SK-N-SH (cell line): Measurements from ENCODE around the gene ZNF791. TPM values are rescaled to one million over a fixed set of nuclear protein-coding genes. Genes with fewer than 3 reads are reported as not detected.

ENCODE experiments used
- CTCF ChIA-PET: fragments of 300-600, 350-600 bp; formaldehyde crosslinking; extraction: SDS; loops from one replicate; lab custom pipeline; 2021; lab: Yijun Ruan, JAX
- POLR2A ChIA-PET: fragments of 350-600 bp; sonication (Branson Sonifier 250); formaldehyde crosslinking; extraction: SDS; loops from one replicate; lab custom pipeline; 2020; ENCODE audit warnings: antibody characterized with exemption, inconsistent platforms; lab: Yijun Ruan, JAX
- DNase-seq: peaks from one replicate; pipeline ENCODE4 v3.0.0; 2012
- H2AFZ ChIP-seq: fragments of 200-600 bp; sonication (generic); 2 replicates; pipeline ENCODE4 v1.8.1; 2016; ENCODE audit warnings: antibody characterized with exemption, mild to moderate bottlenecking, low read depth
- H3F3A ChIP-seq: fragments of 200-600 bp; sonication (generic); replicated peaks from 2 replicates; pipeline ENCODE3; 2016; ENCODE audit warnings: antibody characterized with exemption, mild to moderate bottlenecking; ENCODE audit not compliant: insufficient read depth
- H3K27ac ChIP-seq, 2 experiments: fragments of 200-500 bp in 1 of 2; fragments of 200-600 bp in 1 of 2; sonication (Bioruptor generic) in 1 of 2; sonication (generic), shearing (Covaris generic) in 1 of 2; 2 replicates each; pipeline versions ENCODE4 v1.5.1 to v1.6.1; 2014 to 2016; ENCODE audit warnings: low read depth in 2 of 2, inconsistent platforms in 1 of 2, low read length in 1 of 2, mild to moderate bottlenecking in 1 of 2, mixed read lengths in 1 of 2
- H3K27me3 ChIP-seq: fragments of 200-600 bp; sonication (generic), shearing (Covaris generic); 2 replicates; pipeline ENCODE4 v1.6.1; 2016; ENCODE audit warnings: mixed run types; ENCODE audit not compliant: insufficient read depth
- H3K36me3 ChIP-seq, 2 experiments: fragments of 200-500 bp in 1 of 2; fragments of 200-600 bp in 1 of 2; sonication (Bioruptor generic) in 1 of 2; sonication (generic) in 1 of 2; replicated peaks in 1 of 2; 2 replicates each; pipeline versions ENCODE3 to v1.5.1; 2014 to 2016; ENCODE audit warnings: low read length in 1 of 2, mild to moderate bottlenecking in 1 of 2; ENCODE audit not compliant: insufficient read depth in 2 of 2, control insufficient read depth in 1 of 2
- H3K4me1 ChIP-seq, 2 experiments: fragments of 200-500 bp in 1 of 2; fragments of 200-600 bp in 1 of 2; sonication (Bioruptor generic) in 1 of 2; sonication (generic), shearing (Covaris generic) in 1 of 2; 2 replicates each; pipeline versions ENCODE4 v1.5.1 to v1.6.1; 2014 to 2016; ENCODE audit warnings: low read depth in 1 of 2, low read length in 1 of 2, mixed run types in 1 of 2; ENCODE audit not compliant: insufficient read depth in 2 of 2, control insufficient read depth in 1 of 2
- H3K4me2 ChIP-seq: fragments of 200-600 bp; sonication (generic), shearing (Covaris generic); 2 replicates; pipeline ENCODE4 v1.6.1; 2017; ENCODE audit warnings: mixed run types
- H3K4me3 ChIP-seq, 2 experiments: fragments of 200-500 bp in 1 of 2; fragments of 200-600 bp in 1 of 2; sonication (Bioruptor generic) in 1 of 2; sonication (generic), shearing (Covaris generic) in 1 of 2; 2 replicates each; pipeline versions ENCODE4 v1.5.1 to v1.8.1; 2014 to 2016; ENCODE audit warnings: low read depth in 2 of 2, inconsistent platforms in 1 of 2, low read length in 1 of 2, mild to moderate bottlenecking in 1 of 2, mixed read lengths in 1 of 2, moderate library complexity in 1 of 2
- H3K79me2 ChIP-seq: fragments of 200-600 bp; sonication (generic); 2 replicates; pipeline ENCODE4 v1.8.1; 2017; ENCODE audit warnings: mild to moderate bottlenecking; ENCODE audit not compliant: insufficient read depth
- H3K9ac ChIP-seq: fragments of 200-600 bp; sonication (generic); 2 replicates; pipeline ENCODE4 v1.6.1; 2017; ENCODE audit warnings: mixed run types
- H3K9me2 ChIP-seq: fragments of 200-600 bp; sonication (generic); 2 replicates; pipeline ENCODE4 v1.6.1; 2017; ENCODE audit warnings: mixed run types
- H3K9me3 ChIP-seq: fragments of 200-600 bp; sonication (generic); 2 replicates; pipeline ENCODE4 v1.6.1; 2017; ENCODE audit warnings: mixed run types, mild to moderate bottlenecking, moderate library complexity
- H4K20me1 ChIP-seq: fragments of 200-600 bp; sonication (generic); 2 replicates; pipeline ENCODE4 v1.6.1; 2017; ENCODE audit warnings: mild to moderate bottlenecking, mixed run types; ENCODE audit not compliant: insufficient read depth
- CHD2 ChIP-seq: fragments of 150-350 bp; IDR thresholded peaks from 2 replicates; pipeline ENCODE4 v1.6.1; 2018; ENCODE audit warnings: low read length; ENCODE audit not compliant: partially characterized antibody
- ELF1 ChIP-seq: IDR thresholded peaks from 2 replicates; pipeline ENCODE4 v1.4.0; 2012
- EP300 ChIP-seq, 2 experiments: IDR thresholded peaks; 2 replicates each; pipeline versions ENCODE4 v1.4.0 to v1.6.1; 2012; ENCODE audit warnings: borderline replicate concordance in 1 of 2, low read depth in 1 of 2, low read length in 1 of 2
- EZH2phosphoT487 ChIP-seq: fragments of 200-600 bp; sonication (generic); IDR thresholded peaks from 2 replicates; pipeline ENCODE4 v1.6.1; 2017; ENCODE audit warnings: low read depth, mixed run types, mild to moderate bottlenecking, antibody characterized with exemption, moderate library complexity, borderline replicate concordance
- FOSL2 ChIP-seq: IDR thresholded peaks from 2 replicates; pipeline ENCODE4 v1.4.0; 2012; ENCODE audit warnings: low read depth, mild to moderate bottlenecking, moderate library complexity, borderline replicate concordance
- FOXJ3 ChIP-seq: sonication (generic); formaldehyde crosslinking; IDR thresholded peaks from 2 replicates; pipeline ENCODE4 v1.5.1; 2020; ENCODE audit warnings: mild to moderate bottlenecking, missing genetic modification reagents
- FOXM1 ChIP-seq: IDR thresholded peaks from 2 replicates; pipeline ENCODE4 v1.4.0; 2012; ENCODE audit warnings: low read depth, mild to moderate bottlenecking
- GABPA ChIP-seq: IDR thresholded peaks from 2 replicates; pipeline ENCODE4 v1.4.0; 2012; ENCODE audit warnings: low read depth, mild to moderate bottlenecking
- GATA2 ChIP-seq: sonication (generic); formaldehyde crosslinking; IDR thresholded peaks from 2 replicates; pipeline ENCODE4 v1.5.0; 2020; ENCODE audit warnings: mild to moderate bottlenecking, missing genetic modification reagents
- IRF3 ChIP-seq: fragments of 150-350 bp; IDR thresholded peaks from 2 replicates; pipeline ENCODE4 v1.6.1; 2016; ENCODE audit warnings: mild to moderate bottlenecking, low read depth, low read length
- JUND ChIP-seq: IDR thresholded peaks from 2 replicates; pipeline ENCODE4 v1.4.0; 2012
- MEF2A ChIP-seq: IDR thresholded peaks from 2 replicates; pipeline ENCODE4 v1.4.0; 2012; ENCODE audit warnings: low read depth, borderline replicate concordance
- MXI1 ChIP-seq: IDR thresholded peaks from 2 replicates; pipeline ENCODE4 v1.6.1; 2012; ENCODE audit warnings: mild to moderate bottlenecking, low read depth, low read length, improper control_type of control experiment
- NFIC ChIP-seq: IDR thresholded peaks from 2 replicates; pipeline ENCODE4 v1.4.0; 2012; ENCODE audit warnings: borderline replicate concordance
- NRF1 ChIP-seq: IDR thresholded peaks from 2 replicates; pipeline ENCODE4 v1.6.1; 2012; ENCODE audit warnings: low read depth, mild to moderate bottlenecking, low read length
- POLR2AphosphoS5 ChIP-seq: IDR thresholded peaks from 2 replicates; pipeline ENCODE4 v1.6.1; 2012; ENCODE audit warnings: low read depth, low read length
- RCOR1 ChIP-seq: fragments of 150-350 bp; IDR thresholded peaks from 2 replicates; pipeline ENCODE4 v1.6.1; 2017; ENCODE audit warnings: antibody characterized with exemption, low read length
- RFX5 ChIP-seq: IDR thresholded peaks from 2 replicates; pipeline ENCODE4 v1.6.1; 2012; ENCODE audit warnings: mild to moderate bottlenecking, improper control_type of control experiment, low read length
- RXRA ChIP-seq: IDR thresholded peaks from 2 replicates; pipeline ENCODE4 v1.4.0; 2012; ENCODE audit warnings: low read depth, mild to moderate bottlenecking, borderline replicate concordance
- SIN3A ChIP-seq: IDR thresholded peaks from 2 replicates; pipeline ENCODE4 v1.6.1; 2012; ENCODE audit warnings: low read depth, mild to moderate bottlenecking, low read length, moderate library complexity, borderline replicate concordance
- SMC3 ChIP-seq: IDR thresholded peaks from 2 replicates; pipeline ENCODE4 v1.6.1; 2012; ENCODE audit warnings: low read depth, low read length, improper control_type of control experiment
- TAF1 ChIP-seq: IDR thresholded peaks from 2 replicates; pipeline ENCODE4 v1.6.1; 2012; ENCODE audit warnings: low read depth, mild to moderate bottlenecking, low read length, moderate library complexity, borderline replicate concordance
- TCF12 ChIP-seq: IDR thresholded peaks from 2 replicates; pipeline ENCODE4 v1.4.0; 2012
- TEAD4 ChIP-seq: IDR thresholded peaks from 2 replicates; pipeline ENCODE4 v1.4.0; 2012; ENCODE audit warnings: mild to moderate bottlenecking, borderline replicate concordance; ENCODE audit not compliant: insufficient read depth
- YY1 ChIP-seq: IDR thresholded peaks from 2 replicates; pipeline ENCODE4 v1.4.0; 2012; ENCODE audit warnings: low read depth, mild to moderate bottlenecking
- WGBS: methylation state at CpG from one replicate; pipeline ENCODE4 v1.1.6; 2017; ENCODE audit warnings: low lambda C conversion rate; 5-methylcytosine and 5-hydroxymethylcytosine counted together
- polyA plus RNA-seq, 3 experiments: library from polyadenylated mRNA; depleted of rRNA; stranded (reverse); fragments of >200 nt; gene quantifications; 2 replicates each; pipeline ENCODE4 v1.2.3, GENCODE V29; 2012
- TF ChIP-seq, protein P1 (sequence below): fragments of 150-350 bp; IDR thresholded peaks from 2 replicates; pipeline ENCODE4 v1.6.1; 2017; ENCODE audit warnings: antibody characterized with exemption, low read length, low read depth, borderline replicate concordance
- TF ChIP-seq, protein P2 (sequence below): IDR thresholded peaks from 2 replicates; pipeline ENCODE4 v1.4.0; 2012; ENCODE audit warnings: low read depth, borderline replicate concordance
- TF ChIP-seq, protein P3 (sequence below): IDR thresholded peaks from 2 replicates; pipeline ENCODE4; 2012
- TF ChIP-seq, protein P4 (sequence below): fragments of 200-600 bp; sonication (generic); IDR thresholded peaks from 2 replicates; pipeline ENCODE4 v1.6.1; 2017; ENCODE audit warnings: antibody characterized with exemption, mild to moderate bottlenecking, moderate library complexity

The ZNF791 gene
- polyA plus RNA-seq, 1 of the 3 experiments (the other 2 are of a cell fraction), result 8.9 TPM

- CTCF ChIA-PET, result interaction anchor here (1.2 to 2.1 kb wide), 2 partner anchors 47 to 116 kb away, joined by 6 to 8 read pairs; no protein-coding TSS in a partner anchor
- Histone ChIP-seq H3K9me2 (no peaks in the 10 kb centered on the region), H3K79me2 (peaks cover 71% of the 10 kb centered on the region), H3K36me3 (peaks cover 16 to 48% of the 10 kb centered on the region in 2 experiments), H3K27ac (peak overlapping the region; percentile 87 to 95), H3K27me3 (no peaks in the 10 kb centered on the region), H3K4me2 (peak overlapping the region; percentile 93), H3K4me3 (peak overlapping the region; percentile 87 to 98), H4K20me1 (peaks cover 9% of the 10 kb centered on the region), H3K9me3 (no peaks in the 10 kb centered on the region), H3F3A (peaks cover 24% of the 10 kb centered on the region), H3K9ac (peak overlapping the region; percentile 96), H3K4me1 (peaks cover 2 to 6% of the 10 kb centered on the region in 2 experiments; a peak in 3 of 4 replicates), H2AFZ (peak overlapping the region; percentile 92)
- peak; percentile 81 for DNase-seq
- POLR2A ChIA-PET, result interaction anchor here (0.6 to 1.2 kb wide), 4 partner anchors 58 to 454 kb away, joined by 3 to 4 read pairs (median 3); partner anchors contain the start of gene ZNF625
- 2% methylated on average over 9 of the region's 10 CpGs for WGBS
- TF ChIP-seq JUND (no peak), RCOR1 (no peak), EP300 (IDR thresholded peaks at IDR 0.05; ENCODE audit: borderline replicate concordance in 1 of 2, low read depth in 1 of 2, low read length in 1 of 2) (no peak), POLR2AphosphoS5 (peak; percentile 58), IRF3 (no peak), GABPA (peak; percentile 81), FOXM1 (no peak), RFX5 (no peak), ELF1 (peak; percentile 20; the same call in 1 of the 2 replicates), NFIC (no peak), MEF2A (no peak), MXI1 (no peak; the same call in 1 of the 2 replicates), RXRA (no peak), FOXJ3 (CRISPR knock-in tag) (no peak), SMC3 (no peak), TAF1 (peak; percentile 43), TCF12 (no peak), EZH2phosphoT487 (no peak), NRF1 (no peak), GATA2 (CRISPR knock-in tag) (no peak), CHD2 (no peak), FOSL2 (no peak), YY1 (peak; percentile 43; the same call in 1 of the 2 replicates), TEAD4 (no peak), SIN3A (no peak)
- TF ChIP-seq, protein P1, sequence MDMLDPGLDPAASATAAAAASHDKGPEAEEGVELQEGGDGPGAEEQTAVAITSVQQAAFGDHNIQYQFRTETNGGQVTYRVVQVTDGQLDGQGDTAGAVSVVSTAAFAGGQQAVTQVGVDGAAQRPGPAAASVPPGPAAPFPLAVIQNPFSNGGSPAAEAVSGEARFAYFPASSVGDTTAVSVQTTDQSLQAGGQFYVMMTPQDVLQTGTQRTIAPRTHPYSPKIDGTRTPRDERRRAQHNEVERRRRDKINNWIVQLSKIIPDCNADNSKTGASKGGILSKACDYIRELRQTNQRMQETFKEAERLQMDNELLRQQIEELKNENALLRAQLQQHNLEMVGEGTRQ, result no peak
- TF ChIP-seq, protein P2, sequence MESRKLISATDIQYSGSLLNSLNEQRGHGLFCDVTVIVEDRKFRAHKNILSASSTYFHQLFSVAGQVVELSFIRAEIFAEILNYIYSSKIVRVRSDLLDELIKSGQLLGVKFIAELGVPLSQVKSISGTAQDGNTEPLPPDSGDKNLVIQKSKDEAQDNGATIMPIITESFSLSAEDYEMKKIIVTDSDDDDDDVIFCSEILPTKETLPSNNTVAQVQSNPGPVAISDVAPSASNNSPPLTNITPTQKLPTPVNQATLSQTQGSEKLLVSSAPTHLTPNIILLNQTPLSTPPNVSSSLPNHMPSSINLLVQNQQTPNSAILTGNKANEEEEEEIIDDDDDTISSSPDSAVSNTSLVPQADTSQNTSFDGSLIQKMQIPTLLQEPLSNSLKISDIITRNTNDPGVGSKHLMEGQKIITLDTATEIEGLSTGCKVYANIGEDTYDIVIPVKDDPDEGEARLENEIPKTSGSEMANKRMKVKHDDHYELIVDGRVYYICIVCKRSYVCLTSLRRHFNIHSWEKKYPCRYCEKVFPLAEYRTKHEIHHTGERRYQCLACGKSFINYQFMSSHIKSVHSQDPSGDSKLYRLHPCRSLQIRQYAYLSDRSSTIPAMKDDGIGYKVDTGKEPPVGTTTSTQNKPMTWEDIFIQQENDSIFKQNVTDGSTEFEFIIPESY, result no peak
- TF ChIP-seq, protein P3, sequence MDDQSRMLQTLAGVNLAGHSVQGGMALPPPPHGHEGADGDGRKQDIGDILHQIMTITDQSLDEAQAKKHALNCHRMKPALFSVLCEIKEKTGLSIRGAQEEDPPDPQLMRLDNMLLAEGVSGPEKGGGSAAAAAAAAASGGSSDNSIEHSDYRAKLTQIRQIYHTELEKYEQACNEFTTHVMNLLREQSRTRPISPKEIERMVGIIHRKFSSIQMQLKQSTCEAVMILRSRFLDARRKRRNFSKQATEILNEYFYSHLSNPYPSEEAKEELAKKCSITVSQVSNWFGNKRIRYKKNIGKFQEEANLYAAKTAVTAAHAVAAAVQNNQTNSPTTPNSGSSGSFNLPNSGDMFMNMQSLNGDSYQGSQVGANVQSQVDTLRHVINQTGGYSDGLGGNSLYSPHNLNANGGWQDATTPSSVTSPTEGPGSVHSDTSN, result no peak
- TF ChIP-seq, protein P4, sequence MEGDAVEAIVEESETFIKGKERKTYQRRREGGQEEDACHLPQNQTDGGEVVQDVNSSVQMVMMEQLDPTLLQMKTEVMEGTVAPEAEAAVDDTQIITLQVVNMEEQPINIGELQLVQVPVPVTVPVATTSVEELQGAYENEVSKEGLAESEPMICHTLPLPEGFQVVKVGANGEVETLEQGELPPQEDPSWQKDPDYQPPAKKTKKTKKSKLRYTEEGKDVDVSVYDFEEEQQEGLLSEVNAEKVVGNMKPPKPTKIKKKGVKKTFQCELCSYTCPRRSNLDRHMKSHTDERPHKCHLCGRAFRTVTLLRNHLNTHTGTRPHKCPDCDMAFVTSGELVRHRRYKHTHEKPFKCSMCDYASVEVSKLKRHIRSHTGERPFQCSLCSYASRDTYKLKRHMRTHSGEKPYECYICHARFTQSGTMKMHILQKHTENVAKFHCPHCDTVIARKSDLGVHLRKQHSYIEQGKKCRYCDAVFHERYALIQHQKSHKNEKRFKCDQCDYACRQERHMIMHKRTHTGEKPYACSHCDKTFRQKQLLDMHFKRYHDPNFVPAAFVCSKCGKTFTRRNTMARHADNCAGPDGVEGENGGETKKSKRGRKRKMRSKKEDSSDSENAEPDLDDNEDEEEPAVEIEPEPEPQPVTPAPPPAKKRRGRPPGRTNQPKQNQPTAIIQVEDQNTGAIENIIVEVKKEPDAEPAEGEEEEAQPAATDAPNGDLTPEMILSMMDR, result no peak
Observed at GRCh38 chr19:12611361-12611699, 610 bp downstream of the ZNF791 start.
